GM12874 (cell line): ENCODE results near the gene TOMM5.

Source experiments
- CTCF ChIP-seq: IDR thresholded peaks from 2 replicates; pipeline ENCODE4 v1.5.1; 2011; ENCODE audit warnings: low read depth, mild to moderate bottlenecking, control low read depth, low read length, moderate library complexity; ENCODE audit not compliant: insufficient read depth

The TOMM5 gene

GRCh38 chr9:37549527-37549926, 42.9 kb downstream of the TOMM5 start:
- TF ChIP-seq CTCF = no peak

DNA sequence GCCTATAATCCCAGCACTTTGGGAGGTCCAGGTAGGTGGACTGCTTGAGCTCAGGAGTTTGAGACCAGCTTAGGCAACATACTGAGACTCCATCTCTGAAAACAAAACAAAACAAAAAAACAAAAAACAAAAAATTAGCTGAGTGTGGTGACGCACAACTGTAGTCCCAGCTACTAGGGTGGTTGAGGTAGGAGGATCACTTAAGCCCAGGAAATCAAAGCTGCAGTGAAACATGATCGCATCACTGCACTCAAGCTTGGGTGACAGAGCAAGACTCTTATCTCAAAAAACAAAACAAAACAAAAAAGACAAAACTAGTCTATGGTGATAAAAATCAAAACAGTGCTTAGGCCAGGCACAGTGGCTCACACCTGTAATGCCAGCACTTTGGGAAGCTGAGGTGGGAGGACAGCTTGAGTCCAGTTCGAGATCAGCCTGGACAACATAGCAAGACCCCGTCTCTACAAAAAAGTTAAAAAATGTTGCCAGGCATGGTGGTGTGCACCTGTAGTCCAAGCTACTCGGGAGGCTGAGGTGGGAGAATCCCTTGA, 45.0 kb downstream of the TOMM5 start:
- no peak for TF ChIP-seq CTCF

DNA sequence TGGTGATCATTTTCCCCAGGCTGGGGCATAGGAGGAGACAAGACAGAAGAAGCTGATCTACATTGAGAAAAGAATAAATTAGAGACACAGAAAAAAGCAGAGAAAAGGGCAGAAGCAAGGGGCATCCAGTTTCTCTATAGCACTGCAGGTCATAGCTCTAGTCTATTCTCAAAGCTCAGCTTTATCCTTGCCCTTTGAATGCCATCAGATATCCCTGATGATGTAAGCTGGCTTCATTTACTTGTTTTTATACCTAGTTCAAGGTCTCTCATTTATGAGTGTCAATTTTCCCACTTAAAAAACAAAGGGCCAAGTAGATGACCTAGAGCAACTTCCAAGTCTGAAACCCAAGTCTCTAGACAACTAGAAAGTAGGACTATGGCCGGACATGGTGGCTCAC, 48.9 kb downstream of the TOMM5 start:
- no peak for TF ChIP-seq CTCF

GRCh38 chr9:37542895-37543294, 49.5 kb downstream of the TOMM5 start:
- TF ChIP-seq CTCF = no peak

GRCh38 chr9:37542488-37542887, 49.9 kb downstream of the TOMM5 start:
- no peak for TF ChIP-seq CTCF

- TF ChIP-seq CTCF = no peak
These were observed 50.9 kb downstream of the TOMM5 start for GRCh38 chr9:37541465-37541864.

GRCh38 chr9:37540634-37541033, 51.8 kb downstream of the TOMM5 start:
- TF ChIP-seq CTCF = no peak

GRCh38 chr9:37539634-37540033, 52.8 kb downstream of the TOMM5 start:
- TF ChIP-seq CTCF = no peak
